NCI-H460 (cell line): ENCODE data around the gene ETHE1. TPM values are rescaled to one million over a fixed set of nuclear protein-coding genes. Genes with fewer than 3 reads are reported as not detected.

Experiments
- DNase-seq: peaks from one replicate; pipeline ENCODE4 v3.0.0-alpha.2; 2016; ENCODE audit warnings: low read depth; ENCODE audit errors: extremely low read depth
- total RNA-seq: library from RNA; depleted of rRNA; stranded (reverse); fragments of >200 nt; shearing (Covaris generic); gene quantifications from 2 replicates; pipeline ENCODE4 v1.2.3, GENCODE V29; 2014; rRNA removed

ETHE1 gene
- total RNA-seq, 1 experiment from 2014 or later: 32.5 TPM

GRCh38 chr19:43468354-43469159, 58.4 kb downstream of the ETHE1 start:
- DNase-seq: no peak

DNA sequence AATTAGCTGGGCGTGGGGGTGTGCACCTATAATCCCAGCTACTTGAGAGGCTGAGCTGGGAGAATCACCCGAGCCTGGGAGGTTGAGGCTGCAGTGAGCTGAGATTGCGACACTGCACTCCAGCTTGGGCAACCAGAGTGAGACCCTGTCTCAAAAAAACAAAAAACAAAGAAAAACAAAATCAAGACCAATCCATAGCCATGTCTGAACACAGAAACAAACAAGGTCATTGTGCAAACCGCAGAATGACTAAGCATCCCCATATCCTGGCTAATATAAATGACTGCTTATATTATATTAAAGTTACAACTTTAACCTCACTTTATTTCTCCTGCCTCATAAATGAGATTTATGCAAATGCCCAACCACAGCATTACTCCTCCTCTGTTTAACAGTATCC, 59.3 kb downstream of the ETHE1 start:
- DNase-seq: peak; percentile 14

DNA sequence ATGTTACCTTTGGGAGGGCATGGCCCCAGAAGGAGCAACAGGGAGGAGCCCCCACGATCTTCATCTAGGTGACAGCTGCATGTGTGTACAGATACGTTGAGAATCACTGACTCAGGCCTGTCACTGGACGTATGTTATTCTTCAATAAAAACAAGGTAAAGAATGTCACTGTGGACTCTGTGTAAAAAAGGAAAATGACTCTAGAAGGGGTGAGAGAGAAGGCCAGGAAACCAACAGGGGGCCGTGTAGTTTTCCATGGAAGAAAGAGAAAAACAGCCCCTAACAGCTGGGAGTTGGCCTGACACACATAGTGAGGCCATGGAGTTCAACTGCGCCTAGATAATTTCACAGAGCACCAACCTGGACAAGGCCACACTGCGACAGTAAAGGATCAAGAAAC, 59.7 kb downstream of the ETHE1 start:
- no peak for DNase-seq

DNA sequence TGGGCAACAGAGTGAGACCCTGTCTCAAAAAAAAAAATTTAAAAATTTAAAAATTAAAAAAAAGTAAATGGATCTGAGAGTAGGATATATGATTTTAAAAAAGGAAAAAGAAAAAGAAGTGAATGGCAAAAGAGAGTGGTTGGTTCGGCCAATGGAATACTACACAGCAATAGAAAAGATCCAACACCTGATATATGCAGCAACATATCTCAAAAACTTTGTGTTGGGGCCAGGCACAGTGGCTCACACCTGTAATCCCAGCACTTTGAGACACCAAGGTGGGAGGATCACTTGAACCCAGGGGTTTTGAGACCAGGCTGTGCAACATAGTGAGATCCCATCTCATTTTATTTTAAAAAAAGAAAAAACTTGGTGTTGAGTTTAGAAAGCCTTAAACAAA, 60.2 kb downstream of the ETHE1 start:
- no peak for DNase-seq

GRCh38 chr19:43465468-43466120, 61.4 kb downstream of the ETHE1 start, which contains the start of gene LYPD3:
Gene LYPD3, minus strand, starts transcription at chr19:43465608. Its CDS starts 37 bp downstream, at chr19:43465571.
- peak; percentile 18 for DNase-seq

GRCh38 chr19:43464134-43464775, 62.7 kb downstream of the ETHE1 start:
- DNase-seq: no peak

GRCh38 chr19:43463381-43464133, 63.4 kb downstream of the ETHE1 start:
- DNase-seq: peak; percentile 91

GRCh38 chr19:43462785-43463380, 64.1 kb downstream of the ETHE1 start:
- no peak for DNase-seq

- no peak for DNase-seq
Observed at GRCh38 chr19:43462383-43462782, 64.6 kb downstream of the ETHE1 start.

DNA sequence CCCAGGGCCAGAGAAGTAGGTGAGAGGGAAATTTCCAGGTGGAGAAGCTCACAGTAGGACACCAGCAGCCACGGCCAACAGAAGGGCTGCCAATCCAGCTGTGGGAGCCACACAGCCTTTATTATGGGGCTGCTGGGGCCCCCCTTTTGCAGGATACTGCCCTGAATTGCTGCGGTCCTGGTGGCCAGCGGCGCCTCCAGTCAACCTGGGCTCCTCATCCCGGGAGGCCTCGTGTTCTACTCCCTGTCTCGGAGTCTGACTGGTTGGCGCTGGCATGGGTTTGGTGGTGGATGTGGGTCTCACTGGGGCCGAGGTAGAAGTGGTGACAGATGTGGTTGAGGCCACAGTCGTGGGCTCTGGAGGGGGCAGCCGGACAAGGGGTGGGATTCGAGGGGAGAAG, 65.7 kb downstream of the ETHE1 start:
- DNase-seq: no peak

DNA sequence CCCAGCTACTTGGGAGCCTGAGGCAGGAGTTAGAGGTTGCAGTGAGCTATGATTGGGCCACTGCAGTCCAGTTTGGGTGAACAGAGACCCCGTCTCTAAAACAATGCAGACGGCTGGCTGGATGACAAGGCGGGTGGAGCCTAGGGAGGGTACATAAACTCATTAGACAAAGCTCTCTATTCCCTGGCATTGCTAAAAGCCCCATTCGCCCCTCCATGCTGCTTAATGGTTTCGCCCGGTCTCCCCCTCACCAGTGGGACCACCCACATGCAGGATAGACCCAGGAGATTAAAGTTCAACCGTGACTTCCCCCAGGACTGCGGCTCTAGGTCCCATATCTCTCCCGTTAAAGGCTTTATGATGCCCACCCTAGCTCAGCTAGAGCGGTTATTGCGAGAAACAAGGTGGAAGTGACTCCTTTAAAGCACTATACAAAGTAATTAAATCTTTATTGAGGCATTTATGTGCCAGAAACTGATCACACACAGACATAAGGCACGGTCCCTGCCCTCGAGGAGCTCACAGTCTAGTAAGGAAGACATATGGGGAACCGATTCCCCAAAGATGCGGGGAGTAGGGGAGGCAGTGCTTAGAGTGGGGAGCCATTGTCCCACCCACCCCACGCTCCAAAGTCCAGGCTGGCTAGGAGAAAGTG, 66.5 kb downstream of the ETHE1 start:
- DNase-seq: no peak

DNA sequence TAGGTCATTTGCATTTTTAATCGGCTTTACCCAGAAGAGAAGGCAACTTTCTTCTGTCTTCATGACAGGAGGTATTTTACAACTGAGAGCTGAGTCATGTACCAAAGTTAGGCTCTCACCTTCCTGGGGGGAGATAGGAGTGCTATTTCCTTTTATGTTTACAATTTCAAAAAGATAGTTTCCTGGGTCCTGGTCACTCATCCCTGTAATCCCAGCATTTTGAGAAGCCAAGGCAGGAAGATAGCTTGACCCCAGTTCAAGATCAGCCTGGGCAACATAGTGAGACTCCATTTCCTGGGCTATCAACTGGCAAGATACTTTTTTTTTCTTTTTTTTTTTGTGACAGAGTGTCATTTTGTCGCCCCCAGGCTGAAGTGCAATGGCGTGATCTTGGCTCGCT, 69.2 kb downstream of the ETHE1 start:
- DNase-seq: no peak

Other genes starting within 250 kb of the ETHE1 start
- gene CD177, start 173.5 kb downstream of the ETHE1 start, total RNA-seq: not detected in 2 replicates
- gene TEX101, start 112.3 kb downstream of the ETHE1 start, total RNA-seq: not detected in 2 replicates
- 0.05 and 0.29 TPM in 2 replicates for gene LYPD3, start 61.6 kb downstream of the ETHE1 start, total RNA-seq
- gene PHLDB3, start 22.5 kb downstream of the ETHE1 start, total RNA-seq: 11.4 and 14.3 TPM in 2 replicates
- gene ZNF575, start 6.0 kb upstream of the ETHE1 start, total RNA-seq: 0.32 and 0.35 TPM in 2 replicates
- 13.5 and 17.9 TPM in 2 replicates for gene XRCC1, start 48.3 kb upstream of the ETHE1 start, total RNA-seq
- gene PINLYP, start 48.6 kb upstream of the ETHE1 start, total RNA-seq: not detected in 2 replicates
- gene IRGQ, start 68.9 kb upstream of the ETHE1 start, total RNA-seq: 5.7 and 8.1 TPM in 2 replicates
- gene ZNF576, start 69.4 kb upstream of the ETHE1 start, total RNA-seq: 4.4 and 4.6 TPM in 2 replicates
- gene SRRM5, start 84.9 kb upstream of the ETHE1 start, total RNA-seq: 0.10 and 0.55 TPM in 2 replicates
- gene ZNF428, start 92.4 kb upstream of the ETHE1 start, total RNA-seq: 15.4 and 17.5 TPM in 2 replicates
- 3.1 and 5.9 TPM in 2 replicates for gene CADM4, start 112.6 kb upstream of the ETHE1 start, total RNA-seq
- gene PLAUR, start 143.0 kb upstream of the ETHE1 start, total RNA-seq: 153 and 174 TPM in 2 replicates
- gene IRGC, start 188.9 kb upstream of the ETHE1 start, total RNA-seq: not detected in 2 replicates
- 20.9 and 21.8 TPM in 2 replicates for gene SMG9, start 227.8 kb upstream of the ETHE1 start, total RNA-seq